Cardiac muscle cell (in vitro differentiated cells and primary cell): Measurements from ENCODE around the gene LRMDA. TPM values are rescaled to one million over a fixed set of nuclear protein-coding genes. Genes with fewer than 3 reads are reported as not detected.

Experiments used
- DNase-seq, 2 donors: peaks; one replicate each; pipeline versions ENCODE4 v3.0.0 to v3.0.0-alpha.2; 2010 to 2017; ENCODE audit warnings: low read depth in 1 of 2, low spot score in 1 of 2
- H3K27ac ChIP-seq: fragments of 200-600 bp; sonication (generic); 2 replicates; pipeline ENCODE4 v1.5.1; 2016
- H3K27me3 ChIP-seq: fragments of 200-600 bp; sonication (generic); 2 replicates; pipeline ENCODE4 v1.6.0; 2016; ENCODE audit warnings: control low read depth
- H3K36me3 ChIP-seq: fragments of 200-600 bp; sonication (generic); 2 replicates; pipeline ENCODE4 v1.5.1; 2016; ENCODE audit warnings: control low read depth
- H3K4me1 ChIP-seq: fragments of 200-600 bp; sonication (generic); 2 replicates; pipeline ENCODE4 v1.8.1; 2017; ENCODE audit warnings: low read depth, mild to moderate bottlenecking, mixed run types
- H3K4me3 ChIP-seq: fragments of 200-600 bp; sonication (generic); 2 replicates; pipeline ENCODE4 v1.5.1; 2016; ENCODE audit warnings: mild to moderate bottlenecking
- H3K9me3 ChIP-seq: fragments of 200-600 bp; sonication (generic); 2 replicates; pipeline ENCODE4 v1.5.1; 2017; ENCODE audit warnings: low read depth, mild to moderate bottlenecking, control low read depth
- CTCF ChIP-seq: IDR thresholded peaks from 2 replicates; pipeline ENCODE4 v1.5.1; 2012; ENCODE audit warnings: low read depth, mild to moderate bottlenecking, low read length
- polyA plus RNA-seq: library from polyadenylated mRNA; unstranded; fragments of >200 nt; fragmentation: Nextera tagmentation; extraction: Ambion mirVana; gene quantifications from 2 replicates; pipeline ENCODE4 v1.2.1, GENCODE V29; 2016
- total RNA-seq: library from RNA; depleted of rRNA; stranded (reverse); fragments of >200 nt; gene quantifications from 2 replicates; pipeline ENCODE4 v1.2.3, GENCODE V29; 2016

The LRMDA gene
- total and polyA plus RNA-seq, 2 experiments from 2014 or later: 6.2 to 11.7 TPM

DNA sequence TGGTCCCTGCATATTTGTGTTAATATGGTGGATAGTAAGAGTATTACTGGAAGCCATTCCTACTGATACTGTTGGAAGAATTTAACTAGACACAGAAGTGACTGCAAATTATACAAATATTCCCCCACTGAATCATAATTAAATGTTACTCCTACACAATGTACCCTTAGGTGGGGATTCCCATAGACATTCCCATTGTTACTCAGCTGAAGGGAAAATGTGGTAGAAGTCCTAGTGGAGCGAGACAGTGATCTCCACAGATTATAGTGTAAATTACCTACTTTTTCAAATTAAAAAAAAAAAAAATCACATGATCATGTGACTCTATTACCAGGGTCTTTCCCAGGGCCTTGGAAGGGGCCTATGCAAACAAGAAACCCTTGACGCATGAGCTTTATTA is 611.8 kb downstream of the LRMDA start:
- H3K4me1 ChIP-seq: no peaks in the 10 kb centered on the region
- no peak for TF ChIP-seq CTCF
- no peaks in the 10 kb centered on the region for H3K9me3 ChIP-seq
- DNase-seq: no peak
- H3K4me3 ChIP-seq: no peak overlapping the region
- no peak overlapping the region for H3K27ac ChIP-seq
- no peaks in the 10 kb centered on the region for H3K36me3 ChIP-seq
- no peaks in the 10 kb centered on the region for H3K27me3 ChIP-seq

GRCh38 chr10:76044751-76045150 is 613.3 kb downstream of the LRMDA start:
- no peaks in the 10 kb centered on the region for H3K27me3 ChIP-seq
- no peak for DNase-seq
- no peak overlapping the region for H3K27ac ChIP-seq
- TF ChIP-seq CTCF: no peak
- H3K9me3 ChIP-seq: no peaks in the 10 kb centered on the region
- H3K4me1 ChIP-seq: peaks cover 5% of the 10 kb centered on the region
- H3K36me3 ChIP-seq: no peaks in the 10 kb centered on the region
- H3K4me3 ChIP-seq: no peak overlapping the region

- Histone ChIP-seq H3K4me3 (no peak overlapping the region), H3K36me3 (no peaks in the 10 kb centered on the region), H3K4me1 (peaks cover 9% of the 10 kb centered on the region), H3K9me3 (no peaks in the 10 kb centered on the region), H3K27ac (no peak overlapping the region), H3K27me3 (no peaks in the 10 kb centered on the region)
- no peak for TF ChIP-seq CTCF
- DNase-seq: no peak
These were observed 613.8 kb downstream of the LRMDA start for GRCh38 chr10:76045174-76045573.

GRCh38 chr10:76047521-76047920 is 616.1 kb downstream of the LRMDA start:
- DNase-seq: no peak
- H3K27me3 ChIP-seq: no peaks in the 10 kb centered on the region
- H3K4me3 ChIP-seq: no peak overlapping the region
- peaks cover 29% of the 10 kb centered on the region for H3K4me1 ChIP-seq
- no peak overlapping the region for H3K27ac ChIP-seq
- H3K36me3 ChIP-seq: no peaks in the 10 kb centered on the region
- no peak for TF ChIP-seq CTCF
- no peaks in the 10 kb centered on the region for H3K9me3 ChIP-seq

- Histone ChIP-seq H3K27me3 (no peaks in the 10 kb centered on the region), H3K27ac (peak overlapping the region; percentile 91), H3K36me3 (no peaks in the 10 kb centered on the region), H3K4me1 (peaks cover 44% of the 10 kb centered on the region), H3K9me3 (no peaks in the 10 kb centered on the region), H3K4me3 (no peak overlapping the region)
- TF ChIP-seq CTCF: no peak
- no peak for DNase-seq
These were observed 618.3 kb downstream of the LRMDA start for GRCh38 chr10:76049581-76050290.
